SK-N-SH (cell line): ENCODE data around the gene ANO5. TPM values are rescaled to one million over a fixed set of nuclear protein-coding genes. Genes with fewer than 3 reads are reported as not detected.

Experiments
- CTCF ChIA-PET: fragments of 300-600, 350-600 bp; formaldehyde crosslinking; extraction: SDS; loops from one replicate; lab custom pipeline; 2021; lab: Yijun Ruan, JAX
- POLR2A ChIA-PET: fragments of 350-600 bp; sonication (Branson Sonifier 250); formaldehyde crosslinking; extraction: SDS; loops from one replicate; lab custom pipeline; 2020; ENCODE audit warnings: antibody characterized with exemption, inconsistent platforms; lab: Yijun Ruan, JAX
- DNase-seq: peaks from one replicate; pipeline ENCODE4 v3.0.0; 2012
- H2AFZ ChIP-seq: fragments of 200-600 bp; sonication (generic); 2 replicates; pipeline ENCODE4 v1.8.1; 2016; ENCODE audit warnings: antibody characterized with exemption, mild to moderate bottlenecking, low read depth
- H3F3A ChIP-seq: fragments of 200-600 bp; sonication (generic); replicated peaks from 2 replicates; pipeline ENCODE3; 2016; ENCODE audit warnings: antibody characterized with exemption, mild to moderate bottlenecking; ENCODE audit not compliant: insufficient read depth
- H3K27ac ChIP-seq, 2 experiments: fragments of 200-500 bp in 1 of 2; fragments of 200-600 bp in 1 of 2; sonication (Bioruptor generic) in 1 of 2; sonication (generic), shearing (Covaris generic) in 1 of 2; 2 replicates each; pipeline versions ENCODE4 v1.5.1 to v1.6.1; 2014 to 2016; ENCODE audit warnings: low read depth in 2 of 2, inconsistent platforms in 1 of 2, low read length in 1 of 2, mild to moderate bottlenecking in 1 of 2, mixed read lengths in 1 of 2
- H3K27me3 ChIP-seq: fragments of 200-600 bp; sonication (generic), shearing (Covaris generic); 2 replicates; pipeline ENCODE4 v1.6.1; 2016; ENCODE audit warnings: mixed run types; ENCODE audit not compliant: insufficient read depth
- H3K36me3 ChIP-seq, 2 experiments: fragments of 200-500 bp in 1 of 2; fragments of 200-600 bp in 1 of 2; sonication (Bioruptor generic) in 1 of 2; sonication (generic) in 1 of 2; replicated peaks in 1 of 2; 2 replicates each; pipeline versions ENCODE3 to v1.5.1; 2014 to 2016; ENCODE audit warnings: low read length in 1 of 2, mild to moderate bottlenecking in 1 of 2; ENCODE audit not compliant: insufficient read depth in 2 of 2, control insufficient read depth in 1 of 2
- H3K4me1 ChIP-seq, 2 experiments: fragments of 200-500 bp in 1 of 2; fragments of 200-600 bp in 1 of 2; sonication (Bioruptor generic) in 1 of 2; sonication (generic), shearing (Covaris generic) in 1 of 2; 2 replicates each; pipeline versions ENCODE4 v1.5.1 to v1.6.1; 2014 to 2016; ENCODE audit warnings: low read depth in 1 of 2, low read length in 1 of 2, mixed run types in 1 of 2; ENCODE audit not compliant: insufficient read depth in 2 of 2, control insufficient read depth in 1 of 2
- H3K4me2 ChIP-seq: fragments of 200-600 bp; sonication (generic), shearing (Covaris generic); 2 replicates; pipeline ENCODE4 v1.6.1; 2017; ENCODE audit warnings: mixed run types
- H3K4me3 ChIP-seq, 2 experiments: fragments of 200-500 bp in 1 of 2; fragments of 200-600 bp in 1 of 2; sonication (Bioruptor generic) in 1 of 2; sonication (generic), shearing (Covaris generic) in 1 of 2; 2 replicates each; pipeline versions ENCODE4 v1.5.1 to v1.8.1; 2014 to 2016; ENCODE audit warnings: low read depth in 2 of 2, inconsistent platforms in 1 of 2, low read length in 1 of 2, mild to moderate bottlenecking in 1 of 2, mixed read lengths in 1 of 2, moderate library complexity in 1 of 2
- H3K79me2 ChIP-seq: fragments of 200-600 bp; sonication (generic); 2 replicates; pipeline ENCODE4 v1.8.1; 2017; ENCODE audit warnings: mild to moderate bottlenecking; ENCODE audit not compliant: insufficient read depth
- H3K9ac ChIP-seq: fragments of 200-600 bp; sonication (generic); 2 replicates; pipeline ENCODE4 v1.6.1; 2017; ENCODE audit warnings: mixed run types
- H3K9me2 ChIP-seq: fragments of 200-600 bp; sonication (generic); 2 replicates; pipeline ENCODE4 v1.6.1; 2017; ENCODE audit warnings: mixed run types
- H3K9me3 ChIP-seq: fragments of 200-600 bp; sonication (generic); 2 replicates; pipeline ENCODE4 v1.6.1; 2017; ENCODE audit warnings: mixed run types, mild to moderate bottlenecking, moderate library complexity
- H4K20me1 ChIP-seq: fragments of 200-600 bp; sonication (generic); 2 replicates; pipeline ENCODE4 v1.6.1; 2017; ENCODE audit warnings: mild to moderate bottlenecking, mixed run types; ENCODE audit not compliant: insufficient read depth
- FOXM1 ChIP-seq: IDR thresholded peaks from 2 replicates; pipeline ENCODE4 v1.4.0; 2012; ENCODE audit warnings: low read depth, mild to moderate bottlenecking
- JUND ChIP-seq: IDR thresholded peaks from 2 replicates; pipeline ENCODE4 v1.4.0; 2012
- NRF1 ChIP-seq: IDR thresholded peaks from 2 replicates; pipeline ENCODE4 v1.6.1; 2012; ENCODE audit warnings: low read depth, mild to moderate bottlenecking, low read length
- SIN3A ChIP-seq: IDR thresholded peaks from 2 replicates; pipeline ENCODE4 v1.6.1; 2012; ENCODE audit warnings: low read depth, mild to moderate bottlenecking, low read length, moderate library complexity, borderline replicate concordance
- SMC3 ChIP-seq: IDR thresholded peaks from 2 replicates; pipeline ENCODE4 v1.6.1; 2012; ENCODE audit warnings: low read depth, low read length, improper control_type of control experiment
- WGBS: methylation state at CpG from one replicate; pipeline ENCODE4 v1.1.6; 2017; ENCODE audit warnings: low lambda C conversion rate; 5-methylcytosine and 5-hydroxymethylcytosine counted together
- polyA plus RNA-seq, 3 experiments: library from polyadenylated mRNA; depleted of rRNA; stranded (reverse); fragments of >200 nt; gene quantifications; 2 replicates each; pipeline ENCODE4 v1.2.3, GENCODE V29; 2012
- TF ChIP-seq, protein P1 (sequence below): IDR thresholded peaks from 2 replicates; pipeline ENCODE4 v1.4.0; 2012; ENCODE audit warnings: low read depth
- TF ChIP-seq, protein P2 (sequence below): fragments of 200-600 bp; sonication (generic); IDR thresholded peaks from 2 replicates; pipeline ENCODE4 v1.6.1; 2017; ENCODE audit warnings: antibody characterized with exemption, mild to moderate bottlenecking, moderate library complexity
- TF ChIP-seq, protein P3 (sequence below): IDR thresholded peaks from 2 replicates; pipeline ENCODE4 v1.6.1; 2012; ENCODE audit warnings: mild to moderate bottlenecking, low read depth, low read length, moderate library complexity
- TF ChIP-seq, protein P4 (sequence below): IDR thresholded peaks from 2 replicates; pipeline ENCODE4; 2012

ANO5 gene
- polyA plus RNA-seq, 1 of the 3 experiments (the other 2 are of a cell fraction), result 0.15 TPM

DNA sequence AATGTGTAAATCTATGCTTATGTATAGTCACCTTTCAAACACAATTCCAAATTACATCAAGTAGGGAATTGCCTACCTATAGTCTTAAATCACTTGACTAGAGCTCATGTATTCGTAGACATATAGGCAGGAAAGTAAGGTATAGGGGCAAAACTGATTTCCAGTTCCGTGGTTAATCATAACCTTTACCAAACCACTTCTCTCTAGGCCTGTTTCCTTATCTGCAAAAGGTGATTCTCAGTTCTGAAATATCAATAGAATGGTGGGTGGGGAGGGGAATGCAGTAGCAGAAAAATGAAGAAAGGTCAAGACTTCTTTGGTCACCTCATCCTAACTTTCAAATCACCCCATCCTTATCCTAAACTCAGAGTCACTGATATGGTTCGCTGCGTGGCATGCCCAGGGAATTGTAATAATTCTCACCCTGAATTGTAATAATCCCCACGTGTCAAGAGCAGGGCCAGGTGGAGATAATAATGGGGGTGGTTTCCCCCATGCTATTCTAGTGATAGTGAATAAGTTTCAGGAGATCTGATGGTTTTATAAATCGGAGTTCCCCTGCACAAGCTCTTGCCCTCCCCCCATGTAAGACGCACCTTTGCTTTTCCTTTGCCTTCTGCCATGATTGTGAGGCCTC lies 1.9 kb upstream of the ANO5 start:
- CTCF ChIA-PET, result interaction anchor here (2.9 kb wide), 1 partner anchor 21 kb away, joined by 11 read pairs; no protein-coding TSS in a partner anchor

DNA sequence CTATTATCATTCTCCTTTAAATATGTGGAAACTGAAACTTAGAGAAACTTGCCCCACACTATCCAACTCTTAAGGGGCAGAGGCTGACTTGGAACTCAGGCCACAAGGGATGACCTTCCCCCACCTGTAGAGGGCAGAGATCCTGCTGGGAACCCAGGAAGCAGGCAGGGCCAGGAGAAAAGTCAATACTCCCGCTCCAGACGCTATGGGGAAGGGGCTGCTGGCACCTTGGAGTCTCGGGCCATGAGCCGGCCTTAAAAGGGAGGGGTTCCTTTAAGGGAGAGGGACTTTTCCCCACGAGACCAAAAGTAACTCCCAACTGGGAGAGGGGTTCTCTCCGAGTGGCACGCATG lies 620 bp upstream of the ANO5 start:
- H3F3A ChIP-seq, result no peaks in the 10 kb centered on the region
- WGBS, result 0% methylated on average over 4 of the region's 7 CpGs
- no peaks in the 10 kb centered on the region for H3K27me3 ChIP-seq
- H3K4me2 ChIP-seq, result peak overlapping the region; percentile 90
- peak overlapping the region; percentile 95 for H2AFZ ChIP-seq
- no peaks in the 10 kb centered on the region; a peak in 2 of 4 replicates for H3K4me1 ChIP-seq
- no peaks in the 10 kb centered on the region for H3K79me2 ChIP-seq
- ChIA-PET CTCF (interaction anchor here (1.1 to 2.9 kb wide), 3 partner anchors 10 to 31 kb away, joined by 3 to 11 read pairs (median 6); no protein-coding TSS in a partner anchor), POLR2A (interaction anchor here (1.1 kb wide), 1 partner anchor 52 kb away, joined by 3 read pairs; no protein-coding TSS in a partner anchor)
- no peaks in the 10 kb centered on the region for H3K9me3 ChIP-seq
- H3K9me2 ChIP-seq, result no peaks in the 10 kb centered on the region
- H3K9ac ChIP-seq, result peak overlapping the region; percentile 39; the same call in 1 of the 2 replicates
- TF ChIP-seq, protein P1, sequence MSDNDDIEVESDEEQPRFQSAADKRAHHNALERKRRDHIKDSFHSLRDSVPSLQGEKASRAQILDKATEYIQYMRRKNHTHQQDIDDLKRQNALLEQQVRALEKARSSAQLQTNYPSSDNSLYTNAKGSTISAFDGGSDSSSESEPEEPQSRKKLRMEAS, result no peak
- no peak for TF ChIP-seq FOXM1
- TF ChIP-seq, protein P2, sequence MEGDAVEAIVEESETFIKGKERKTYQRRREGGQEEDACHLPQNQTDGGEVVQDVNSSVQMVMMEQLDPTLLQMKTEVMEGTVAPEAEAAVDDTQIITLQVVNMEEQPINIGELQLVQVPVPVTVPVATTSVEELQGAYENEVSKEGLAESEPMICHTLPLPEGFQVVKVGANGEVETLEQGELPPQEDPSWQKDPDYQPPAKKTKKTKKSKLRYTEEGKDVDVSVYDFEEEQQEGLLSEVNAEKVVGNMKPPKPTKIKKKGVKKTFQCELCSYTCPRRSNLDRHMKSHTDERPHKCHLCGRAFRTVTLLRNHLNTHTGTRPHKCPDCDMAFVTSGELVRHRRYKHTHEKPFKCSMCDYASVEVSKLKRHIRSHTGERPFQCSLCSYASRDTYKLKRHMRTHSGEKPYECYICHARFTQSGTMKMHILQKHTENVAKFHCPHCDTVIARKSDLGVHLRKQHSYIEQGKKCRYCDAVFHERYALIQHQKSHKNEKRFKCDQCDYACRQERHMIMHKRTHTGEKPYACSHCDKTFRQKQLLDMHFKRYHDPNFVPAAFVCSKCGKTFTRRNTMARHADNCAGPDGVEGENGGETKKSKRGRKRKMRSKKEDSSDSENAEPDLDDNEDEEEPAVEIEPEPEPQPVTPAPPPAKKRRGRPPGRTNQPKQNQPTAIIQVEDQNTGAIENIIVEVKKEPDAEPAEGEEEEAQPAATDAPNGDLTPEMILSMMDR, result peak; percentile 36
- H4K20me1 ChIP-seq, result no peaks in the 10 kb centered on the region
- H3K27ac ChIP-seq, result peak overlapping the region in 1 of 2 experiments; percentile 73; a peak in 1 of 4 replicates
- DNase-seq, result peak; percentile 52
- H3K36me3 ChIP-seq, result no peaks in the 10 kb centered on the region
- peak overlapping the region; percentile 52 to 67 for H3K4me3 ChIP-seq

More for the DNA sequence above, 1.9 kb upstream of the ANO5 start:
- Histone ChIP-seq H2AFZ (no peak overlapping the region), H3K9me2 (no peaks in the 10 kb centered on the region), H3K36me3 (no peaks in the 10 kb centered on the region), H3K9ac (no peak overlapping the region), H3K9me3 (no peaks in the 10 kb centered on the region), H3K79me2 (no peaks in the 10 kb centered on the region), H3K27me3 (no peaks in the 10 kb centered on the region), H3F3A (no peaks in the 10 kb centered on the region), H4K20me1 (no peaks in the 10 kb centered on the region), H3K27ac (no peak overlapping the region), H3K4me3 (no peak overlapping the region), H3K4me2 (no peak overlapping the region), H3K4me1 (no peaks in the 10 kb centered on the region; a peak in 2 of 4 replicates)
- no peak for DNase-seq
- 79% methylated on average over 7 of the region's 7 CpGs for WGBS
- TF ChIP-seq SMC3 (no peak), JUND (no peak), NRF1 (no peak), SIN3A (no peak)
- TF ChIP-seq, protein P3, sequence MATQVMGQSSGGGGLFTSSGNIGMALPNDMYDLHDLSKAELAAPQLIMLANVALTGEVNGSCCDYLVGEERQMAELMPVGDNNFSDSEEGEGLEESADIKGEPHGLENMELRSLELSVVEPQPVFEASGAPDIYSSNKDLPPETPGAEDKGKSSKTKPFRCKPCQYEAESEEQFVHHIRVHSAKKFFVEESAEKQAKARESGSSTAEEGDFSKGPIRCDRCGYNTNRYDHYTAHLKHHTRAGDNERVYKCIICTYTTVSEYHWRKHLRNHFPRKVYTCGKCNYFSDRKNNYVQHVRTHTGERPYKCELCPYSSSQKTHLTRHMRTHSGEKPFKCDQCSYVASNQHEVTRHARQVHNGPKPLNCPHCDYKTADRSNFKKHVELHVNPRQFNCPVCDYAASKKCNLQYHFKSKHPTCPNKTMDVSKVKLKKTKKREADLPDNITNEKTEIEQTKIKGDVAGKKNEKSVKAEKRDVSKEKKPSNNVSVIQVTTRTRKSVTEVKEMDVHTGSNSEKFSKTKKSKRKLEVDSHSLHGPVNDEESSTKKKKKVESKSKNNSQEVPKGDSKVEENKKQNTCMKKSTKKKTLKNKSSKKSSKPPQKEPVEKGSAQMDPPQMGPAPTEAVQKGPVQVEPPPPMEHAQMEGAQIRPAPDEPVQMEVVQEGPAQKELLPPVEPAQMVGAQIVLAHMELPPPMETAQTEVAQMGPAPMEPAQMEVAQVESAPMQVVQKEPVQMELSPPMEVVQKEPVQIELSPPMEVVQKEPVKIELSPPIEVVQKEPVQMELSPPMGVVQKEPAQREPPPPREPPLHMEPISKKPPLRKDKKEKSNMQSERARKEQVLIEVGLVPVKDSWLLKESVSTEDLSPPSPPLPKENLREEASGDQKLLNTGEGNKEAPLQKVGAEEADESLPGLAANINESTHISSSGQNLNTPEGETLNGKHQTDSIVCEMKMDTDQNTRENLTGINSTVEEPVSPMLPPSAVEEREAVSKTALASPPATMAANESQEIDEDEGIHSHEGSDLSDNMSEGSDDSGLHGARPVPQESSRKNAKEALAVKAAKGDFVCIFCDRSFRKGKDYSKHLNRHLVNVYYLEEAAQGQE, result no peak
- TF ChIP-seq, protein P4, sequence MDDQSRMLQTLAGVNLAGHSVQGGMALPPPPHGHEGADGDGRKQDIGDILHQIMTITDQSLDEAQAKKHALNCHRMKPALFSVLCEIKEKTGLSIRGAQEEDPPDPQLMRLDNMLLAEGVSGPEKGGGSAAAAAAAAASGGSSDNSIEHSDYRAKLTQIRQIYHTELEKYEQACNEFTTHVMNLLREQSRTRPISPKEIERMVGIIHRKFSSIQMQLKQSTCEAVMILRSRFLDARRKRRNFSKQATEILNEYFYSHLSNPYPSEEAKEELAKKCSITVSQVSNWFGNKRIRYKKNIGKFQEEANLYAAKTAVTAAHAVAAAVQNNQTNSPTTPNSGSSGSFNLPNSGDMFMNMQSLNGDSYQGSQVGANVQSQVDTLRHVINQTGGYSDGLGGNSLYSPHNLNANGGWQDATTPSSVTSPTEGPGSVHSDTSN, result no peak
- POLR2A ChIA-PET, result no interaction called here
